Adrenal gland (tissue), 5 donors: Measurements from ENCODE around the gene SEPTIN7.

Experiments
- CTCF ChIP-seq, 6 experiments: fragments of 450-650 bp in 4 of 6; fragments of 200-600 bp in 2 of 6; sonication (generic) in 1 of 6; IDR thresholded peaks; 1 replicate in 5 of 6; 2 replicates in 1 of 6; pipeline versions ENCODE4 v1.5.1 to v1.8.0; 2016 to 2021; ENCODE audit warnings: antibody characterized with exemption in 6 of 6, mild to moderate bottlenecking in 2 of 6, moderate library complexity in 1 of 6
- POLR2A ChIP-seq, 2 donors: fragments of 450-650 bp; IDR thresholded peaks; one replicate each; pipeline ENCODE4 v1.6.1; 2017; ENCODE audit warnings: antibody characterized with exemption in 2 of 2, mild to moderate bottlenecking in 2 of 2, moderate library complexity in 1 of 2
- donor health status: DM: no; HTN: no; CAD: no.

- TF ChIP-seq CTCF (IDR thresholded peaks at IDR 0.05) (no peak), POLR2A (IDR thresholded peaks at IDR 0.05) (no peak)
Measured at GRCh38 chr7:35781767-35782515, 18.9 kb upstream of the SEPTIN7 start.
